ENCODE results near the gene SLC30A2. TPM values are rescaled to one million over a fixed set of nuclear protein-coding genes. Genes with fewer than 3 reads are reported as not detected.
"Not testable (repeated sequence)": the region's sequence is repeated elsewhere in the genome, so short reads cannot be mapped to it uniquely, and the experiment has no call there.

The SLC30A2 gene
- polyA plus RNA-seq, 1 donor (not counting 4 experiments of a cell fraction or from before 2014, with no cell fraction given), result not detected

DNA sequence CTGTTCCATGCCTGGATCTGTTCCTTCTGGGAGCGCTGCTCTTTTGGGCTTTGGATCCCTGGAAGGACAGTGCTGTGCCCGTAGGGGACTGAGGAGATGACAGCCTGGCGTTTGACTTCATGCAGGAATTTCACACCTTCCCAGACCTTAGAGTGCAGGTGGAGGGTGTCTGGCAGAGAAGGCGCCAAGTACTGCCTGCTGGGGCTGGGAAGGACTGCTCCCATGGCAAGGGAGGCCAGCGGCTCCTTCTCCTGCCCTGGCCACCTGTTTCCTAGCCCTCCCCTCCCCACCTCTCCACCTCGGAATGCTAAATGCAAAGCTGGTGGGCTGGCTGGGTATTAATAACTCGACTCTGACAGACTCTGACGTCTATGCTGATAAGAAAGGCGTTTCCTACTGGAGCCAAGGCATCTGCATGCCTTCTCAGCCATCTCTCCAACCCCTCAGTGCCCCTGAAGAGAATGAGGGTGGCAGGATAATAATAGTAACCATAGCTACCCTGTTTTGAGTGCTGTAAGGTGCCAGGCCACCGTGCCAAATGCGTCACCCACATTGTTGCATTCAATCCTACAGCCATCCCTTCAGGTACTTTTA lies 48.3 kb upstream of the SLC30A2 start:
- dilution Hi-C loops (cut with MboI; ENCODE audit: extremely low pct_ligation_motif_present, low sequenced_read_pairs), result no loop called here
- TF ChIP-seq CTCF (optimal IDR thresholded peaks at IDR 0.05 in 1 of 3, IDR thresholded peaks at IDR 0.05 in 1 of 3, conservative IDR thresholded peaks at IDR 0.05 in 1 of 3; ENCODE audit: extremely low read depth in 1 of 3, insufficient read depth in 2 of 3, low read length in 3 of 3), result no peak
- no peak for TF ChIP-seq EZH2 (IDR thresholded peaks at IDR 0.05; ENCODE audit: low read length)
- FAIRE-seq, result peak; percentile 63
- Histone ChIP-seq H3K9me3 (ENCODE audit: control insufficient read depth, low read depth, low read length) (no peaks in the 10 kb centered on the region), H3K27ac (ENCODE audit: control insufficient read depth, insufficient read depth, low read length) (no peak overlapping the region), H3K9ac (ENCODE audit: control insufficient read depth, extremely low read depth, insufficient read depth, low read length) (no peak overlapping the region), H3K79me2 (ENCODE audit: control insufficient read depth, insufficient read depth, low read length) (no peaks in the 10 kb centered on the region), H3K9me1 (ENCODE audit: control insufficient read depth, extremely low read depth, insufficient read depth, low read length) (no peaks in the 10 kb centered on the region), H3K4me1 (ENCODE audit: control insufficient read depth, extremely low read depth, insufficient read depth, low read length) (peaks cover 36% of the 10 kb centered on the region), H3K4me3 (ENCODE audit: control insufficient read depth in 2 of 3, extremely low read depth in 1 of 3, insufficient read depth in 2 of 3, low read depth in 1 of 3, low read length in 3 of 3) (no peak overlapping the region), H2AFZ (ENCODE audit: control insufficient read depth, low read length) (peak overlapping the region; percentile 4), H3K4me2 (ENCODE audit: control insufficient read depth, extremely low read depth, insufficient read depth, low read depth, low read length) (peak overlapping the region; percentile 4), H3K36me3 (ENCODE audit: control insufficient read depth in 2 of 2, extremely low read depth in 1 of 2, insufficient read depth in 2 of 2, low read length in 2 of 2) (no peaks in the 10 kb centered on the region), H4K20me1 (ENCODE audit: control insufficient read depth, extremely low read depth, insufficient read depth, low read length) (no peaks in the 10 kb centered on the region), H3K27me3 (ENCODE audit: control insufficient read depth, extremely low read depth, insufficient read depth, low read length) (no peaks in the 10 kb centered on the region)
- DNase-seq (ENCODE audit: low read depth, low spot score), result no peak

DNA sequence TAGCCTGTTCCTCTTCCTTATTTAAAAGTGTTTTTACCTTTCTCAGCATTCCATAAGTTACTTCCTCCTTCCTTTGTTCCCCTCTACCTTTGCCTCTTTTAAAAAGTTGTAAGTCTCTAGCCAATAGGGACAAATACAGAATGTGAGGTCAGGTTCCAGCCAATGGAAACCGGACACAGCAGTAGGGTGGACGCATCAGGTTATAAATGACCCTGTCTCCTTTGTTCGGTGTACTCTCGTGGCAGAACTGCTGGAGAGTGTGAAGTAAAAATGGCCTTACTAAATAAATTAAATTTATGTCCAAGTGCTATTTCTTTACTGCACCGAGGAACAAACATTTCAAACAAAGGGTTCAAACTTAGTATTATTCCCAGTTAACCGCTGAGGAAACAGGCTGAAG lies 47.7 kb upstream of the SLC30A2 start:
- DNase-seq (ENCODE audit: low read depth, low spot score); H3K79me2 ChIP-seq (ENCODE audit: control insufficient read depth, insufficient read depth, low read length); dilution Hi-C loops (cut with MboI; ENCODE audit: extremely low pct_ligation_motif_present, low sequenced_read_pairs); H3K9me3 ChIP-seq (ENCODE audit: control insufficient read depth, low read depth, low read length); H3K27me3 ChIP-seq (ENCODE audit: control insufficient read depth, extremely low read depth, insufficient read depth, low read length); H3K9me1 ChIP-seq (ENCODE audit: control insufficient read depth, extremely low read depth, insufficient read depth, low read length); H3K36me3 ChIP-seq (ENCODE audit: control insufficient read depth in 2 of 2, extremely low read depth in 1 of 2, insufficient read depth in 2 of 2, low read length in 2 of 2); H4K20me1 ChIP-seq (ENCODE audit: control insufficient read depth, extremely low read depth, insufficient read depth, low read length); FAIRE-seq; H3K27ac ChIP-seq (ENCODE audit: control insufficient read depth, insufficient read depth, low read length); H3K9ac ChIP-seq (ENCODE audit: control insufficient read depth, extremely low read depth, insufficient read depth, low read length); H3K4me3 ChIP-seq (ENCODE audit: control insufficient read depth in 2 of 3, extremely low read depth in 1 of 3, insufficient read depth in 2 of 3, low read depth in 1 of 3, low read length in 3 of 3): not testable (repeated sequence)
- Histone ChIP-seq H3K4me2 (ENCODE audit: control insufficient read depth, extremely low read depth, insufficient read depth, low read depth, low read length) (peak overlapping the region; percentile 4), H3K4me1 (ENCODE audit: control insufficient read depth, extremely low read depth, insufficient read depth, low read length) (peaks cover 36% of the 10 kb centered on the region), H2AFZ (ENCODE audit: control insufficient read depth, low read length) (peak overlapping the region; percentile 4)

- FAIRE-seq, result no peak
- Histone ChIP-seq H3K9ac (ENCODE audit: control insufficient read depth, extremely low read depth, insufficient read depth, low read length) (no peak overlapping the region), H4K20me1 (ENCODE audit: control insufficient read depth, extremely low read depth, insufficient read depth, low read length) (no peaks in the 10 kb centered on the region), H3K4me1 (ENCODE audit: control insufficient read depth, extremely low read depth, insufficient read depth, low read length) (peaks cover 27% of the 10 kb centered on the region), H3K4me3 (ENCODE audit: control insufficient read depth in 2 of 3, extremely low read depth in 1 of 3, insufficient read depth in 2 of 3, low read depth in 1 of 3, low read length in 3 of 3) (no peak overlapping the region), H3K4me2 (ENCODE audit: control insufficient read depth, extremely low read depth, insufficient read depth, low read depth, low read length) (no peak overlapping the region), H2AFZ (ENCODE audit: control insufficient read depth, low read length) (peak overlapping the region; percentile 21), H3K9me1 (ENCODE audit: control insufficient read depth, extremely low read depth, insufficient read depth, low read length) (no peaks in the 10 kb centered on the region), H3K36me3 (ENCODE audit: control insufficient read depth in 2 of 2, extremely low read depth in 1 of 2, insufficient read depth in 2 of 2, low read length in 2 of 2) (no peaks in the 10 kb centered on the region), H3K9me3 (ENCODE audit: control insufficient read depth, low read depth, low read length) (no peaks in the 10 kb centered on the region), H3K27ac (ENCODE audit: control insufficient read depth, insufficient read depth, low read length) (no peak overlapping the region), H3K27me3 (ENCODE audit: control insufficient read depth, extremely low read depth, insufficient read depth, low read length) (no peaks in the 10 kb centered on the region), H3K79me2 (ENCODE audit: control insufficient read depth, insufficient read depth, low read length) (no peaks in the 10 kb centered on the region)
- TF ChIP-seq CTCF (optimal IDR thresholded peaks at IDR 0.05 in 1 of 3, IDR thresholded peaks at IDR 0.05 in 1 of 3, conservative IDR thresholded peaks at IDR 0.05 in 1 of 3; ENCODE audit: extremely low read depth in 1 of 3, insufficient read depth in 2 of 3, low read length in 3 of 3), result no peak
- no peak for TF ChIP-seq EZH2 (IDR thresholded peaks at IDR 0.05; ENCODE audit: low read length)
- DNase-seq (ENCODE audit: low read depth, low spot score), result no peak
- dilution Hi-C loops (cut with MboI; ENCODE audit: extremely low pct_ligation_motif_present, low sequenced_read_pairs), result no loop called here
Measured at GRCh38 chr1:26092422-26092821, 46.5 kb upstream of the SLC30A2 start.

Data from keratinocyte (primary cell).